ENCODE measurements around the gene SEMA4F.
"Not testable (repeated sequence)": the region's sequence is repeated elsewhere in the genome, so short reads cannot be mapped to it uniquely, and the experiment has no call there.

Gene SEMA4F

GRCh38 chr2:74653985-74654882, at the start of gene SEMA4F:
Gene SEMA4F (plus strand): TSS chr2:74654247. CDS start chr2:74654377, 130 bp downstream.
- peak; percentile 88 for DNase-seq

- no peak for DNase-seq
Measured at GRCh38 chr2:74606927-74607326, 47.1 kb upstream of the SEMA4F start.

- DNase-seq, result no peak
Measured at GRCh38 chr2:74617122-74617521, 36.9 kb upstream of the SEMA4F start.

GRCh38 chr2:74618410-74619083, 35.5 kb upstream of the SEMA4F start:
- no peak for DNase-seq

GRCh38 chr2:74619651-74620297, 34.3 kb upstream of the SEMA4F start:
- no peak for DNase-seq

- no peak for DNase-seq
Measured at GRCh38 chr2:74620671-74621070, 33.4 kb upstream of the SEMA4F start.

- DNase-seq, result no peak
Measured at GRCh38 chr2:74625658-74626425, 28.2 kb upstream of the SEMA4F start.

- DNase-seq, result no peak
Measured at GRCh38 chr2:74628538-74629105, 25.4 kb upstream of the SEMA4F start.

GRCh38 chr2:74630454-74630853, 23.6 kb upstream of the SEMA4F start:
- not testable (repeated sequence) for DNase-seq

GRCh38 chr2:74632209-74632938, 21.7 kb upstream of the SEMA4F start:
- DNase-seq, result no peak

GRCh38 chr2:74632939-74633312, 21.1 kb upstream of the SEMA4F start:
- DNase-seq, result no peak

- no peak for DNase-seq
Measured at GRCh38 chr2:74639550-74639949, 14.5 kb upstream of the SEMA4F start.

- no peak for DNase-seq
Measured at GRCh38 chr2:74645344-74645743, 8.7 kb upstream of the SEMA4F start.

GRCh38 chr2:74646201-74646600, 7.8 kb upstream of the SEMA4F start:
- no peak for DNase-seq

GRCh38 chr2:74646834-74647482, 7.1 kb upstream of the SEMA4F start:
- DNase-seq, result no peak

GRCh38 chr2:74648009-74648443, 6.0 kb upstream of the SEMA4F start, which contains the start of gene M1AP:
Gene M1AP (minus strand): TSS chr2:74648330. CDS start chr2:74640275, 8,055 bp downstream.
- no peak for DNase-seq

GRCh38 chr2:74653589-74653984, 460 bp upstream of the SEMA4F start:
- no peak for DNase-seq

- DNase-seq, result no peak
Measured at GRCh38 chr2:74655579-74655978, 1.5 kb downstream of the SEMA4F start.

- no peak for DNase-seq
Measured at GRCh38 chr2:74658516-74658915, 4.5 kb downstream of the SEMA4F start.

- DNase-seq, result no peak
Measured at GRCh38 chr2:74659462-74659861, 5.4 kb downstream of the SEMA4F start.

GRCh38 chr2:74668087-74668486, 14.0 kb downstream of the SEMA4F start:
- DNase-seq, result no peak
